ENCODE data around the gene MCTP1. TPM values are rescaled to one million over a fixed set of nuclear protein-coding genes. Genes with fewer than 3 reads are reported as not detected.

The MCTP1 gene
- total RNA-seq, 4 donors from 2014 or later, result 5.7 to 33.5 (median 17.4) TPM

- Histone ChIP-seq H3K27ac (no peak overlapping the region), H3K4me3 (replicated peaks in 1 of 3) (no peak overlapping the region), H3K36me3 (no peaks in the 10 kb centered on the region), H3K9me3 (no peaks in the 10 kb centered on the region), H3K4me1 (peaks cover 0 to 10% of the 10 kb centered on the region in 2 donors), H3K27me3 (no peaks in the 10 kb centered on the region)
- no peak for DNase-seq
- intact Hi-C loops (cut with DNase I), result no loop called here
- 61 to 68% methylated on average over 2 of the region's 2 CpGs for WGBS, 2 donors
- no peak for TF ChIP-seq CTCF (IDR thresholded peaks at IDR 0.05)
- TF ChIP-seq POLR2A (IDR thresholded peaks at IDR 0.05), result no peak
These were observed 540.0 kb downstream of the MCTP1 start for GRCh38 chr5:94744906-94745305.

GRCh38 chr5:94742852-94743251 is 542.0 kb downstream of the MCTP1 start:
- 93 to 96% methylated on average over 4 of the region's 4 CpGs for WGBS, 2 donors

GRCh38 chr5:94740286-94740685 is 544.6 kb downstream of the MCTP1 start:
- H3K27ac ChIP-seq, result no peak overlapping the region
- TF ChIP-seq CTCF (IDR thresholded peaks at IDR 0.05) (no peak), POLR2A (IDR thresholded peaks at IDR 0.05) (no peak)
- 55 to 59% methylated on average over 2 of the region's 2 CpGs for WGBS, 2 donors
- H3K9me3 ChIP-seq, result no peaks in the 10 kb centered on the region
- no peaks in the 10 kb centered on the region for H3K27me3 ChIP-seq
- intact Hi-C loops (cut with DNase I), result no loop called here
- H3K36me3 ChIP-seq, result no peaks in the 10 kb centered on the region
- H3K4me1 ChIP-seq, result no peaks in the 10 kb centered on the region
- DNase-seq, result no peak
- H3K4me3 ChIP-seq (replicated peaks in 1 of 3), result no peak overlapping the region

More at GRCh38 chr5:94742852-94743251, 542.0 kb downstream of the MCTP1 start:
- peaks cover 0 to 10% of the 10 kb centered on the region in 2 donors for H3K4me1 ChIP-seq
- no peaks in the 10 kb centered on the region for H3K27me3 ChIP-seq
- no peaks in the 10 kb centered on the region for H3K36me3 ChIP-seq
- TF ChIP-seq POLR2A (IDR thresholded peaks at IDR 0.05), result no peak
- TF ChIP-seq CTCF (IDR thresholded peaks at IDR 0.05), result no peak
- H3K27ac ChIP-seq, result no peak overlapping the region
- no peak for DNase-seq
- H3K4me3 ChIP-seq (replicated peaks in 1 of 3), result no peak overlapping the region
- H3K9me3 ChIP-seq, result no peaks in the 10 kb centered on the region
- intact Hi-C loops (cut with DNase I), result no loop called here

- Histone ChIP-seq H3K27me3 (no peaks in the 10 kb centered on the region), H3K36me3 (no peaks in the 10 kb centered on the region), H3K4me1 (no peaks in the 10 kb centered on the region), H3K9me3 (no peaks in the 10 kb centered on the region), H3K27ac (no peak overlapping the region), H3K4me3 (replicated peaks in 1 of 3) (no peak overlapping the region)
- no peak for TF ChIP-seq POLR2A (IDR thresholded peaks at IDR 0.05)
- no peak for TF ChIP-seq CTCF (IDR thresholded peaks at IDR 0.05)
- DNase-seq, result no peak
- 89 to 93% methylated on average over 1 of the region's 1 CpG for WGBS, 2 donors
- intact Hi-C loops (cut with DNase I), result no loop called here
These were observed 548.4 kb downstream of the MCTP1 start for GRCh38 chr5:94736498-94736897.

GRCh38 chr5:94731471-94731870 is 553.4 kb downstream of the MCTP1 start:
- Histone ChIP-seq H3K27ac (no peak overlapping the region), H3K9me3 (no peaks in the 10 kb centered on the region), H3K4me1 (no peaks in the 10 kb centered on the region), H3K4me3 (replicated peaks in 1 of 3) (no peak overlapping the region), H3K27me3 (no peaks in the 10 kb centered on the region), H3K36me3 (no peaks in the 10 kb centered on the region)
- no peak for TF ChIP-seq CTCF (IDR thresholded peaks at IDR 0.05)
- TF ChIP-seq POLR2A (IDR thresholded peaks at IDR 0.05), result no peak
- 70 to 81% methylated on average over 1 of the region's 1 CpG for WGBS, 2 donors
- no peak for DNase-seq
- intact Hi-C loops (cut with DNase I), result no loop called here
